ENCODE data around the gene AKAP7. TPM values are rescaled to one million over a fixed set of nuclear protein-coding genes. Genes with fewer than 3 reads are reported as not detected.
"Not testable (repeated sequence)": the region's sequence is repeated elsewhere in the genome, so short reads cannot be mapped to it uniquely, and the experiment has no call there.

The AKAP7 gene
- total RNA-seq, 1 donor from 2014 or later: 1.3 TPM

DNA sequence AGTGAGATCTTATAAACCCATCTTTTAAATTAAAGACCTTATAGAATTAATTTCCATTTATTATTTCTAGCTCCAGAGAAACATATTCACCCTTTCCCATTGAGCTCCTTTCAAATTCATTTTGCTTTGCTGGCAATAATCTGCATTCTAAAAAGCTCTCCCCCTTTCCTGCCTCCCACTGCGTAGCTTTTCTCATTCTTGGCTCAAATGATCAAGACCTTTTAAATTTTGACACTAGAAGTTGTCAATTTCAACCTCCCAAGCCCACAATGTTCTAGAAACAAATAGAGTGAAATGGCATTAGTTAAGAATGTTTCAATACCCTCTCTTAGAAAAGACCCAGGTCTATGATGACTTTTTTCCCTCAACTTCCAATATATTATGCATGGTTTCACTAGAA lies 186.9 kb downstream of the AKAP7 start:
- TF ChIP-seq, protein P1, sequence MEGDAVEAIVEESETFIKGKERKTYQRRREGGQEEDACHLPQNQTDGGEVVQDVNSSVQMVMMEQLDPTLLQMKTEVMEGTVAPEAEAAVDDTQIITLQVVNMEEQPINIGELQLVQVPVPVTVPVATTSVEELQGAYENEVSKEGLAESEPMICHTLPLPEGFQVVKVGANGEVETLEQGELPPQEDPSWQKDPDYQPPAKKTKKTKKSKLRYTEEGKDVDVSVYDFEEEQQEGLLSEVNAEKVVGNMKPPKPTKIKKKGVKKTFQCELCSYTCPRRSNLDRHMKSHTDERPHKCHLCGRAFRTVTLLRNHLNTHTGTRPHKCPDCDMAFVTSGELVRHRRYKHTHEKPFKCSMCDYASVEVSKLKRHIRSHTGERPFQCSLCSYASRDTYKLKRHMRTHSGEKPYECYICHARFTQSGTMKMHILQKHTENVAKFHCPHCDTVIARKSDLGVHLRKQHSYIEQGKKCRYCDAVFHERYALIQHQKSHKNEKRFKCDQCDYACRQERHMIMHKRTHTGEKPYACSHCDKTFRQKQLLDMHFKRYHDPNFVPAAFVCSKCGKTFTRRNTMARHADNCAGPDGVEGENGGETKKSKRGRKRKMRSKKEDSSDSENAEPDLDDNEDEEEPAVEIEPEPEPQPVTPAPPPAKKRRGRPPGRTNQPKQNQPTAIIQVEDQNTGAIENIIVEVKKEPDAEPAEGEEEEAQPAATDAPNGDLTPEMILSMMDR (IDR thresholded peaks at IDR 0.05; ENCODE audit: insufficient read depth, low read length, severe bottlenecking): no peak
- DNase-seq (ENCODE audit: low read depth) (no peak), FAIRE-seq (no peak)
- no peaks in the 10 kb centered on the region for H3K36me3 ChIP-seq (ENCODE audit: control insufficient read depth, insufficient read depth, low read length)
- no peaks in the 10 kb centered on the region for H3K27me3 ChIP-seq (ENCODE audit: control insufficient read depth, insufficient read depth, low read length)
- H3K4me3 ChIP-seq (ENCODE audit: low read depth, low read length): no peak overlapping the region

DNA sequence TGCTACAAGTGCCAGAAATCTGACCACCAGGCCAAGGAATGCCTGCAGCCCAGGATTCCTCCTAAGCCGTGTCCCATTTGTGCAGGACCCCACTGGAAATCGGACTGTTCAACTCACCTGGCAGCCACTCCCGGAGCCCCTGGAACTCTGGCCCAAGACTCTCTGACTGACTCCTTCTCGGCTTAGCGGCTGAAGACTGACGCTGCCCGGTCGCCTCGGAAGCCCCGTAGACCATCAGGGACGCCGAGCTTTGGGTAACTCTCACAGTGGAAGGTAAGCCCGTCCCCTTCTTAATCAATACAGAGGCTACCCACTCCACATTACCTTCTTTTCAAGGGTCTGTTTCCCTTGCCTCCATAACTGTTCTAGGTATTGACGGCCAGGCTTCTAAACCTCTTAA lies 190.4 kb downstream of the AKAP7 start:
- not testable (repeated sequence) for FAIRE-seq

DNA sequence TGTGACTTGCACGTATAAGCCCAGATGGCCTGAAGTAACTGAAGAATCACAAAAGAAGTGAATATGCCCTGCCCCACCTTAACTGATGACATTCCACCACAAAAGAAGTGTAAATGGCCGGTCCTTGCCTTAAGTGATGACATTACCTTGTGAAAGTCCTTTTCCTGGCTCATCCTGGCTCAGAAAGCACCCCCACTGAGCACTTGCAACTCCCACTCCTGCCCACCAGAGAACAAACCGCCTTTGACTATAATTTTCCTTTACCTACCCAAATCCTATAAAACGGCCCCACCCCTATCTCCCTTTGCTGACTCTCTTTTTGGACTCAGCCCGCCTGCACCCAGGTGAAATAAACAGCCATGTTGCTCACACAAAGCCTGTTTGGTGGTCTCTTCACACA lies 193.5 kb downstream of the AKAP7 start:
- H3K27me3 ChIP-seq (ENCODE audit: control insufficient read depth, insufficient read depth, low read length); FAIRE-seq; H3K4me3 ChIP-seq (ENCODE audit: low read depth, low read length); DNase-seq (ENCODE audit: low read depth); H3K36me3 ChIP-seq (ENCODE audit: control insufficient read depth, insufficient read depth, low read length): not testable (repeated sequence)

More for the DNA sequence above, 190.4 kb downstream of the AKAP7 start:
- H3K4me3 ChIP-seq (ENCODE audit: low read depth, low read length); H3K36me3 ChIP-seq (ENCODE audit: control insufficient read depth, insufficient read depth, low read length); H3K27me3 ChIP-seq (ENCODE audit: control insufficient read depth, insufficient read depth, low read length); DNase-seq (ENCODE audit: low read depth): not testable (repeated sequence)

DNA sequence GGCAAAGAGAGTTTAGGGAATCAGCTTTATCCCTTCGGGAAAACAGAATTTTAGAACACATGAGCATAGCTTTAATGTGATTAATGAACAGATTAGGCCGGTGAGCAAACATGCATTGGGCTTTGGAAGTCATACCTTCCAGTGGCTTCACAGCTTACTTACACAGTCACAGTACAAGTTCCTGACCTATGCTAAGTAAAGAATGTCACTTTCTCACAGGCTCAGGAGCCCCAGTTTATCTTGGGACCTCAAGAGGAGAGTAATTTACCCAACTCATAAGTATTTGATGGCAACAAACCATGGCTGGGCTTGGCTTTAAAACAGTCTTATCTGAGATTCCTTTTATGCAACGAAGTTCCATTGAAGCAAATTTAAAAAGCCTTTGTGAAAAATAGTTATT lies 195.9 kb downstream of the AKAP7 start:
- no peak for FAIRE-seq
- TF ChIP-seq, protein P1 (IDR thresholded peaks at IDR 0.05; ENCODE audit: insufficient read depth, low read length, severe bottlenecking): no peak
- no peak for DNase-seq (ENCODE audit: low read depth)
- Histone ChIP-seq H3K27me3 (ENCODE audit: control insufficient read depth, insufficient read depth, low read length) (no peaks in the 10 kb centered on the region), H3K36me3 (ENCODE audit: control insufficient read depth, insufficient read depth, low read length) (no peaks in the 10 kb centered on the region), H3K4me3 (ENCODE audit: low read depth, low read length) (no peak overlapping the region)

DNA sequence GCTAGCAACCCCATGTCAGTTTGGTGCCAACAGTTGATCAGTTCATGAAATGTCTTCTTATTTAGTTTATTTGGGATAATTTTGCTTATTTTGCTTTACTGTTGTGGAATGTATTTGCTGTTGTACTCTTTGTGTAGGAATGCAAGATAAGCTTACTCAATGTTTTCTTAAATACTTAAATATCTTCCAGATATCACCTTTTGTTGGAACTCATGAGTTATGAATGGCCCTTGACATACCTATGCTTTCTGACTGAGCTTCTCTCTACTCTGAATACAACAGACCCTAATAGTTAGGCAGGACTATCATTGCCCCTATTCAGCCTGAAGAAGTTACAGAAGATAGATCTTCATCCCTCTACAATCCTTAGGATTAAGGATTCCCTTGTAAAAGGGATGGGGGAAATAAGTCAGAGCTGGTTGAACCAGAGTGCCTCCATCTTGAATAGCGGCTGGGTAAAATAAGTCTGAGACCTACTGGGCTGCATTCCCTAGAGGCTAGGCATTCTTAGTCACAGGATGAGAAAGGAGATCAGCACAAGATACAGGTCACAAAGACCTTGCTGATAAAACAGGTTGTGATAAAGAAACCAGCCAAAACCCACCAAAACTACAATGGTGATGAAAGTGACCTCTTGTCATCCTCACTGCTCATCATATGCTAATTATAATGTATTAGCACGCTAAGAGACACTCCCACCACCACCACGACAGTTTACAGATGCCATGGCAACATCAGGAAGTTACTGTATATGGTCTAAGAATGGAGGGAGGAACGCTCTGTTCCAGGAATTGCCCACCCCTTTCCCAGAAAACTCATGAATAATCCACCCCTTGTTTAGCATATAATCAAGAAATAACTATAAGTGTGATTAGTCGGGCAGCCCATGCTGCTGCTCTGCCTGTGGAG lies 196.9 kb downstream of the AKAP7 start:
- Histone ChIP-seq H3K36me3 (ENCODE audit: control insufficient read depth, insufficient read depth, low read length) (no peaks in the 10 kb centered on the region), H3K4me3 (ENCODE audit: low read depth, low read length) (no peak overlapping the region), H3K27me3 (ENCODE audit: control insufficient read depth, insufficient read depth, low read length) (no peaks in the 10 kb centered on the region)
- no peak for FAIRE-seq
- DNase-seq (ENCODE audit: low read depth): no peak
- TF ChIP-seq, protein P1 (IDR thresholded peaks at IDR 0.05; ENCODE audit: insufficient read depth, low read length, severe bottlenecking): no peak

Other genes starting within 250 kb of the AKAP7 start
- 3.2 and 3.7 TPM in 2 replicates for gene EPB41L2, start 72.2 kb upstream of the AKAP7 start, total RNA-seq

All from bronchial epithelial cell (primary cell).